ENCODE results near the gene MAP3K4. TPM values are rescaled to one million over a fixed set of nuclear protein-coding genes. Genes with fewer than 3 reads are reported as not detected.

The MAP3K4 gene
- total RNA-seq, 1 experiment from 2014 or later = 37.1 TPM

- POLR2A ChIA-PET (ENCODE audit: low non-redundant PET) = no interaction called here
- no peak overlapping the region for H3K27ac ChIP-seq (ENCODE audit: low read depth, low read length, poor library complexity, severe bottlenecking)
- intact Hi-C loops (cut with micrococcal nuclease; ENCODE audit: unreplicated experiment) = no loop called here
- H3K27me3 ChIP-seq (replicated peaks; ENCODE audit: insufficient read depth, low read depth, low read length, poor library complexity) = no peaks in the 10 kb centered on the region
- no peaks in the 10 kb centered on the region for H3K36me3 ChIP-seq (ENCODE audit: insufficient read depth, low read length, poor library complexity, severe bottlenecking)
- no peak for DNase-seq (ENCODE audit: low spot score)
- CTCF ChIA-PET = no interaction called here
- no peak overlapping the region for H3K4me3 ChIP-seq (ENCODE audit: low read depth, low read length, poor library complexity, severe bottlenecking)
- no peaks in the 10 kb centered on the region for H3K9me3 ChIP-seq (ENCODE audit: low read depth, low read length, poor library complexity, severe bottlenecking)
- BruUV-seq (replicated peaks) = no TSS peak
- TF ChIP-seq EZH2 (IDR thresholded peaks at IDR 0.05; ENCODE audit: borderline replicate concordance, low read depth, low read length, poor library complexity, severe bottlenecking) (no peak), CTCF (conservative IDR thresholded peaks at IDR 0.05; ENCODE audit: low read depth, low read length) (no peak)
- H3K4me1 ChIP-seq (ENCODE audit: insufficient read depth, low read length, poor library complexity, severe bottlenecking) = peaks cover 13% of the 10 kb centered on the region
Measured at GRCh38 chr6:160962835-160963623, 28.5 kb upstream of the MAP3K4 start.

GRCh38 chr6:160963651-160964050, 27.9 kb upstream of the MAP3K4 start:
- TF ChIP-seq CTCF (conservative IDR thresholded peaks at IDR 0.05; ENCODE audit: low read depth, low read length) (no peak), EZH2 (IDR thresholded peaks at IDR 0.05; ENCODE audit: borderline replicate concordance, low read depth, low read length, poor library complexity, severe bottlenecking) (no peak)
- Histone ChIP-seq H3K27me3 (replicated peaks; ENCODE audit: insufficient read depth, low read depth, low read length, poor library complexity) (no peaks in the 10 kb centered on the region), H3K4me3 (ENCODE audit: low read depth, low read length, poor library complexity, severe bottlenecking) (no peak overlapping the region), H3K9me3 (ENCODE audit: low read depth, low read length, poor library complexity, severe bottlenecking) (no peaks in the 10 kb centered on the region), H3K36me3 (ENCODE audit: insufficient read depth, low read length, poor library complexity, severe bottlenecking) (no peaks in the 10 kb centered on the region), H3K27ac (ENCODE audit: low read depth, low read length, poor library complexity, severe bottlenecking) (no peak overlapping the region), H3K4me1 (ENCODE audit: insufficient read depth, low read length, poor library complexity, severe bottlenecking) (peaks cover 13% of the 10 kb centered on the region)
- POLR2A ChIA-PET (ENCODE audit: low non-redundant PET) = no interaction called here
- BruUV-seq (replicated peaks) = no TSS peak
- intact Hi-C loops (cut with micrococcal nuclease; ENCODE audit: unreplicated experiment) = no loop called here
- DNase-seq (ENCODE audit: low spot score) = no peak
- CTCF ChIA-PET = no interaction called here

- CTCF ChIA-PET = no interaction called here
Measured at GRCh38 chr6:160965893-160966292, 25.7 kb upstream of the MAP3K4 start.

More at GRCh38 chr6:160965893-160966292, 25.7 kb upstream of the MAP3K4 start:
- POLR2A ChIA-PET (ENCODE audit: low non-redundant PET) = no interaction called here
- H3K27me3 ChIP-seq (replicated peaks; ENCODE audit: insufficient read depth, low read depth, low read length, poor library complexity) = no peaks in the 10 kb centered on the region
- H3K9me3 ChIP-seq (ENCODE audit: low read depth, low read length, poor library complexity, severe bottlenecking) = no peaks in the 10 kb centered on the region
- H3K36me3 ChIP-seq (ENCODE audit: insufficient read depth, low read length, poor library complexity, severe bottlenecking) = no peaks in the 10 kb centered on the region
- H3K4me3 ChIP-seq (ENCODE audit: low read depth, low read length, poor library complexity, severe bottlenecking) = no peak overlapping the region
- no peak for DNase-seq (ENCODE audit: low spot score)
- TF ChIP-seq EZH2 (IDR thresholded peaks at IDR 0.05; ENCODE audit: borderline replicate concordance, low read depth, low read length, poor library complexity, severe bottlenecking) (no peak), CTCF (conservative IDR thresholded peaks at IDR 0.05; ENCODE audit: low read depth, low read length) (no peak)
- no peak overlapping the region for H3K27ac ChIP-seq (ENCODE audit: low read depth, low read length, poor library complexity, severe bottlenecking)
- BruUV-seq (replicated peaks) = no TSS peak
- intact Hi-C loops (cut with micrococcal nuclease; ENCODE audit: unreplicated experiment) = no loop called here
- H3K4me1 ChIP-seq (ENCODE audit: insufficient read depth, low read length, poor library complexity, severe bottlenecking) = peaks cover 8% of the 10 kb centered on the region

Data from A673 (cell line).